HepG2 (cell line): ENCODE measurements around the gene NXPH1.

Experiments
- ARID2 ChIP-seq: sonication (generic); formaldehyde crosslinking; IDR thresholded peaks from 2 replicates; pipeline ENCODE4 v1.8.1; 2022; ENCODE audit warnings: mild to moderate bottlenecking, missing genetic modification reagents, borderline replicate concordance
- HCFC1 ChIP-seq: fragments of 150-350 bp; IDR thresholded peaks from 2 replicates; pipeline ENCODE4 v1.6.1; 2014; ENCODE audit warnings: low read depth, low read length
- HDAC2 ChIP-seq: sonication (generic); formaldehyde crosslinking; IDR thresholded peaks from 2 replicates; pipeline ENCODE4 v1.4.0; 2020; ENCODE audit warnings: missing genetic modification reagents
- POLR2A ChIP-seq, 2 experiments: IDR thresholded peaks; 2 replicates each; pipeline ENCODE4 v1.6.1; 2011; ENCODE audit warnings: low read depth in 2 of 2, low read length in 2 of 2, mild to moderate bottlenecking in 1 of 2, moderate library complexity in 1 of 2; ENCODE audit not compliant: insufficient read depth in 1 of 2
- SMAD1 ChIP-seq: sonication (generic); formaldehyde crosslinking; IDR thresholded peaks from 2 replicates; pipeline ENCODE4 v1.4.0; 2020; ENCODE audit warnings: missing genetic modification reagents, low read depth, mild to moderate bottlenecking, borderline replicate concordance
- ZNF567 ChIP-seq: sonication (generic); formaldehyde crosslinking; IDR thresholded peaks from 2 replicates; pipeline ENCODE4 v1.8.1; 2023; ENCODE audit warnings: mild to moderate bottlenecking, missing genetic modification reagents, borderline replicate concordance
- TF ChIP-seq, protein P1 (sequence below), 2 experiments: IDR thresholded peaks; 2 replicates each; pipeline ENCODE4 v1.6.1; 2011 to 2012; ENCODE audit warnings: low read length in 2 of 2, borderline replicate concordance in 1 of 2, low read depth in 1 of 2, mild to moderate bottlenecking in 1 of 2, moderate library complexity in 1 of 2

DNA sequence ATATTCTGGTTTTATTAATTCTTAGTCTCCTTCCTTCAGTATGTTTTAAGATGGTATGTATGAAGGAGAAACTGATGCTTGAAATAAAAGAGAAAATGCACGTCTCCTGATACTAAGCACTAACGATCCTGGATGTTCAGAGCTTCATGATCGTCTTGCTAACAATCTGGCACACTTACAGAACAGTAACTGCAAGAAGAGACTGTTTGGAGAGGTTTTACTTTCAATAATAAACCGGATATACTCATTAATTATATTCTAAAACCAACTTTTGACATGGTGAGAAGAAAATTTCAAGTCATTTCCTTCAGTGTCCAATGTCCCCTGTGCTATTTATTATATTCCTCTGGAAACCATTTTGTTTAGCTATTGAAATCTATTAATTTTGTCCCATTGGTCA is 251.0 kb downstream of the NXPH1 start:
- no peak for TF ChIP-seq HDAC2
- TF ChIP-seq POLR2A (IDR thresholded peaks at IDR 0.05; ENCODE audit: insufficient read depth in 1 of 2, low read depth in 2 of 2, low read length in 2 of 2) = no peak
- no peak for TF ChIP-seq SMAD1 (CRISPR knock-in tag)
- TF ChIP-seq ARID2 (CRISPR knock-in tag) = no peak
- TF ChIP-seq, protein P1, sequence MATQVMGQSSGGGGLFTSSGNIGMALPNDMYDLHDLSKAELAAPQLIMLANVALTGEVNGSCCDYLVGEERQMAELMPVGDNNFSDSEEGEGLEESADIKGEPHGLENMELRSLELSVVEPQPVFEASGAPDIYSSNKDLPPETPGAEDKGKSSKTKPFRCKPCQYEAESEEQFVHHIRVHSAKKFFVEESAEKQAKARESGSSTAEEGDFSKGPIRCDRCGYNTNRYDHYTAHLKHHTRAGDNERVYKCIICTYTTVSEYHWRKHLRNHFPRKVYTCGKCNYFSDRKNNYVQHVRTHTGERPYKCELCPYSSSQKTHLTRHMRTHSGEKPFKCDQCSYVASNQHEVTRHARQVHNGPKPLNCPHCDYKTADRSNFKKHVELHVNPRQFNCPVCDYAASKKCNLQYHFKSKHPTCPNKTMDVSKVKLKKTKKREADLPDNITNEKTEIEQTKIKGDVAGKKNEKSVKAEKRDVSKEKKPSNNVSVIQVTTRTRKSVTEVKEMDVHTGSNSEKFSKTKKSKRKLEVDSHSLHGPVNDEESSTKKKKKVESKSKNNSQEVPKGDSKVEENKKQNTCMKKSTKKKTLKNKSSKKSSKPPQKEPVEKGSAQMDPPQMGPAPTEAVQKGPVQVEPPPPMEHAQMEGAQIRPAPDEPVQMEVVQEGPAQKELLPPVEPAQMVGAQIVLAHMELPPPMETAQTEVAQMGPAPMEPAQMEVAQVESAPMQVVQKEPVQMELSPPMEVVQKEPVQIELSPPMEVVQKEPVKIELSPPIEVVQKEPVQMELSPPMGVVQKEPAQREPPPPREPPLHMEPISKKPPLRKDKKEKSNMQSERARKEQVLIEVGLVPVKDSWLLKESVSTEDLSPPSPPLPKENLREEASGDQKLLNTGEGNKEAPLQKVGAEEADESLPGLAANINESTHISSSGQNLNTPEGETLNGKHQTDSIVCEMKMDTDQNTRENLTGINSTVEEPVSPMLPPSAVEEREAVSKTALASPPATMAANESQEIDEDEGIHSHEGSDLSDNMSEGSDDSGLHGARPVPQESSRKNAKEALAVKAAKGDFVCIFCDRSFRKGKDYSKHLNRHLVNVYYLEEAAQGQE (IDR thresholded peaks at IDR 0.05; ENCODE audit: borderline replicate concordance in 1 of 2, low read depth in 1 of 2, low read length in 2 of 2) = no peak
- TF ChIP-seq ZNF567 (CRISPR knock-in tag) = no peak
- TF ChIP-seq HCFC1 = no peak
